ENCODE data around the gene COPZ2. TPM values are rescaled to one million over a fixed set of nuclear protein-coding genes. Genes with fewer than 3 reads are reported as not detected.

COPZ2 gene
- total RNA-seq, 2 donors from 2014 or later: not detected

DNA sequence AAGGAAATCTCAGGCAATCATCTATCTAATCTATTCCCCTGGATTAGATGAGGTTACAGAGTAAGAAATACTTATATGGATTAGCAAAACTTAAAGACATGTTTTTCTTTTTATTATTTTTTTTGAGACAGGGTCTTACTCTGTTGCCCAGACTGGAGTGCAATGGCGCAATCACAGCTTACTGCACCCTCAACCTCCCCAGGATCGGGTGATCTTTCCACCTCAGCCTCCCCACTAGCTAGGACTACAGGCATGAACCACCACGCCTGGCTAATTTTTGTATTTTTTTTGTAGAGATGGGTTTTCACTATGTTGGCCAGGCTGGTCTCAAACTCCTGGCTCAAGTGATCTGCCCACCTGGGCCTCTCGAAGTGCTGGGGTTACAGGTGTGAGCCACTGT is 7.3 kb upstream of the COPZ2 start:
- Mint-ChIP-seq H3K27me3 (ENCODE audit: insufficient read depth) (peaks cover 23% of the 10 kb centered on the region), H3K9me3 (no peaks in the 10 kb centered on the region), H3K4me3 (no peak overlapping the region), H3K27ac (no peak overlapping the region), H3K36me3 (ENCODE audit: low read depth) (no peaks in the 10 kb centered on the region), H3K4me1 (peaks cover 10% of the 10 kb centered on the region)
- TF ChIP-seq, protein P1, sequence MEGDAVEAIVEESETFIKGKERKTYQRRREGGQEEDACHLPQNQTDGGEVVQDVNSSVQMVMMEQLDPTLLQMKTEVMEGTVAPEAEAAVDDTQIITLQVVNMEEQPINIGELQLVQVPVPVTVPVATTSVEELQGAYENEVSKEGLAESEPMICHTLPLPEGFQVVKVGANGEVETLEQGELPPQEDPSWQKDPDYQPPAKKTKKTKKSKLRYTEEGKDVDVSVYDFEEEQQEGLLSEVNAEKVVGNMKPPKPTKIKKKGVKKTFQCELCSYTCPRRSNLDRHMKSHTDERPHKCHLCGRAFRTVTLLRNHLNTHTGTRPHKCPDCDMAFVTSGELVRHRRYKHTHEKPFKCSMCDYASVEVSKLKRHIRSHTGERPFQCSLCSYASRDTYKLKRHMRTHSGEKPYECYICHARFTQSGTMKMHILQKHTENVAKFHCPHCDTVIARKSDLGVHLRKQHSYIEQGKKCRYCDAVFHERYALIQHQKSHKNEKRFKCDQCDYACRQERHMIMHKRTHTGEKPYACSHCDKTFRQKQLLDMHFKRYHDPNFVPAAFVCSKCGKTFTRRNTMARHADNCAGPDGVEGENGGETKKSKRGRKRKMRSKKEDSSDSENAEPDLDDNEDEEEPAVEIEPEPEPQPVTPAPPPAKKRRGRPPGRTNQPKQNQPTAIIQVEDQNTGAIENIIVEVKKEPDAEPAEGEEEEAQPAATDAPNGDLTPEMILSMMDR (conservative IDR thresholded peaks at IDR 0.05): no peak
- no peak for DNase-seq
- 97 to 100% methylated on average over 1 to 4 of the region's 4 CpGs for WGBS, 2 experiments (ENCODE audit: insufficient coverage in 1 of 2, insufficient read length in 1 of 2)
- Histone ChIP-seq H3K9me3 (ENCODE audit: control insufficient read depth, low read length) (no peaks in the 10 kb centered on the region), H3K4me1 (ENCODE audit: control insufficient read depth, insufficient read depth, low read length) (peaks cover 6% of the 10 kb centered on the region), H3K36me3 (ENCODE audit: control insufficient read depth, insufficient read depth, low read length) (no peaks in the 10 kb centered on the region), H3K4me3 (ENCODE audit: low read length) (no peak overlapping the region), H3K27me3 (ENCODE audit: control insufficient read depth, insufficient read depth, low read length, poor library complexity, severe bottlenecking) (no peaks in the 10 kb centered on the region), H3K27ac (ENCODE audit: low read depth, low read length) (no peak overlapping the region), H3K9ac (ENCODE audit: extremely low read depth, low read length, poor library complexity, severe bottlenecking) (no peak overlapping the region)

DNA sequence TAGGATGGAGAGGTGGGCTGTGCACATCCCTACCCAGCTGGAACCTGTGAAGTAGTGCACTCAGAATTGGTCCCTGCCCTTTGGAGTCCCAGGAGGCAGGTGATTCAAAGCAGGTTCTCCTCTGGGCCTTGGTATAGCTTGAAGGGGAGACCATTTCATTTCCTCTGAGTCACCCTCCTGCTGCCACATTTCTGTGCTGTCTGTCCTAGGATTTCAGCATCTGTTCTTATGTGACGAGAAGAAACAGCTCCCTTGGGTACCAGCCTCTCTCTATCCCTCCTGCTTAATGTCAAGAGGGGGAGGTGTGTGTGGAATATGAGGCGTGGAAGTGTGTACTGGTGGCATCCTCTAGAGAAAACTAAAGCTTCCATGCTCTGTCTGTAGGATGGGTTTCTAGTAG is 5.6 kb upstream of the COPZ2 start:
- peaks cover 6% of the 10 kb centered on the region for H3K4me1 Mint-ChIP-seq
- DNase-seq: no peak
- peaks cover 15% of the 10 kb centered on the region for H3K27me3 ChIP-seq (ENCODE audit: control insufficient read depth, insufficient read depth, low read length, poor library complexity, severe bottlenecking)
- H3K27me3 Mint-ChIP-seq (ENCODE audit: insufficient read depth): peaks cover 37% of the 10 kb centered on the region
- TF ChIP-seq, protein P1 (conservative IDR thresholded peaks at IDR 0.05): no peak
- no peak overlapping the region for H3K4me3 ChIP-seq (ENCODE audit: low read length)
- no peaks in the 10 kb centered on the region for H3K36me3 Mint-ChIP-seq (ENCODE audit: low read depth)
- H3K27ac Mint-ChIP-seq: no peak overlapping the region
- no peak overlapping the region for H3K4me3 Mint-ChIP-seq
- no peak overlapping the region for H3K27ac ChIP-seq (ENCODE audit: low read depth, low read length)
- no peaks in the 10 kb centered on the region for H3K9me3 ChIP-seq (ENCODE audit: control insufficient read depth, low read length)
- no peak overlapping the region for H3K9ac ChIP-seq (ENCODE audit: extremely low read depth, low read length, poor library complexity, severe bottlenecking)
- no peaks in the 10 kb centered on the region for H3K36me3 ChIP-seq (ENCODE audit: control insufficient read depth, insufficient read depth, low read length)
- no peaks in the 10 kb centered on the region for H3K9me3 Mint-ChIP-seq
- peaks cover 3% of the 10 kb centered on the region for H3K4me1 ChIP-seq (ENCODE audit: control insufficient read depth, insufficient read depth, low read length)
- 94% methylated on average over 2 of the region's 2 CpGs; no CpG with 5 or more reads in 1 of the 2 experiments for WGBS, 2 experiments (ENCODE audit: insufficient coverage in 1 of 2, insufficient read length in 1 of 2)

DNA sequence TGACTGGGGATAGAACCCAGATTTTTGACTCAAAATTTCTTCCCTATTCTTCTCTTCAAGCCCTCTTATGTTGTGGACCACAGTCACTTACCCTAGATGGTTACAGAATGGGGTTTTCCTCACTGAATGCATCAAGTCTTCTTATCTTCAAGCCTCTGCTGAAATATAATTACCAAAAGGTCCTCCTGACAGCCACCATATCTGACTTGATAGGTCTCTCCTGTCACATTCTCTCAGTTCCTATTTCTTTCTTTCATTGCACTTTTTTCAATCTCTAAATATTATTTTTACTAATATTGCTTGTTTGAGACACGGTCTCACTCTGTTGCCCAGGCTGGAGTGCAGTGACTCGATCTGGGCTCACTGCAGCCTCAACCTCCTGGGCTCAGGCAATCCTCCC is 1.1 kb upstream of the COPZ2 start:
- no peaks in the 10 kb centered on the region for H3K9me3 Mint-ChIP-seq
- no peak for DNase-seq
- Histone ChIP-seq H3K9me3 (ENCODE audit: control insufficient read depth, low read length) (no peaks in the 10 kb centered on the region), H3K4me3 (ENCODE audit: low read length) (no peak overlapping the region), H3K4me1 (ENCODE audit: control insufficient read depth, insufficient read depth, low read length) (no peaks in the 10 kb centered on the region), H3K27ac (ENCODE audit: low read depth, low read length) (no peak overlapping the region), H3K9ac (ENCODE audit: extremely low read depth, low read length, poor library complexity, severe bottlenecking) (no peak overlapping the region), H3K27me3 (ENCODE audit: control insufficient read depth, insufficient read depth, low read length, poor library complexity, severe bottlenecking) (peaks cover 39% of the 10 kb centered on the region), H3K36me3 (ENCODE audit: control insufficient read depth, insufficient read depth, low read length) (no peaks in the 10 kb centered on the region)
- TF ChIP-seq, protein P1 (conservative IDR thresholded peaks at IDR 0.05): no peak
- H3K4me3 Mint-ChIP-seq: no peak overlapping the region
- 71 to 88% methylated on average over 2 of the region's 2 CpGs for WGBS, 2 experiments (ENCODE audit: insufficient coverage in 1 of 2, insufficient read length in 1 of 2)
- H3K4me1 Mint-ChIP-seq: peaks cover 3% of the 10 kb centered on the region
- H3K27me3 Mint-ChIP-seq (ENCODE audit: insufficient read depth): peaks cover 64% of the 10 kb centered on the region
- H3K27ac Mint-ChIP-seq: no peak overlapping the region
- no peaks in the 10 kb centered on the region for H3K36me3 Mint-ChIP-seq (ENCODE audit: low read depth)

Data from endodermal cell (in vitro differentiated cells).